Esophagus squamous epithelium (tissue), 5 donors: ENCODE results near the gene OR4E1. TPM values are rescaled to one million over a fixed set of nuclear protein-coding genes. Genes with fewer than 3 reads are reported as not detected.
"Not testable (repeated sequence)": the region's sequence is repeated elsewhere in the genome, so short reads cannot be mapped to it uniquely, and the experiment has no call there.

Source experiments
- DNase-seq: peaks from one replicate; lab custom pipeline; 2025; lab: John Stamatoyannopoulos, UW
- H3K27ac ChIP-seq, 4 donors: fragments of 200-600 bp; sonication (generic); one replicate each; pipeline ENCODE4 v1.5.1; 2016 to 2019; ENCODE audit warnings: mild to moderate bottlenecking in 1 of 4
- H3K27me3 ChIP-seq, 4 donors: fragments of 200-600 bp; sonication (generic); 1 replicate in 3 of 4; 2 replicates in 1 of 4; pipeline versions ENCODE4 v1.5.1 to v1.6.0; 2017 to 2021; ENCODE audit warnings: antibody characterized with exemption in 1 of 4
- H3K36me3 ChIP-seq, 3 donors: fragments of 200-600 bp; sonication (generic); one replicate each; pipeline ENCODE4 v1.5.1; 2016 to 2019
- H3K4me1 ChIP-seq, 3 donors: fragments of 200-600 bp; sonication (generic); one replicate each; pipeline ENCODE4 v1.5.1; 2017 to 2019
- H3K4me3 ChIP-seq, 4 donors: fragments of 200-600 bp; sonication (generic); 1 replicate in 3 of 4; 2 replicates in 1 of 4; pipeline ENCODE4 v1.5.1; 2016 to 2019; ENCODE audit warnings: mild to moderate bottlenecking in 2 of 4, moderate library complexity in 1 of 4
- H3K9me3 ChIP-seq, 3 donors: fragments of 200-600 bp; sonication (generic); one replicate each; pipeline ENCODE4 v1.5.1; 2016 to 2019
- CTCF ChIP-seq, 6 experiments: fragments of 450-650 bp in 4 of 6; fragments of 200-600 bp in 2 of 6; sonication (generic) in 2 of 6; IDR thresholded peaks; one replicate each; pipeline ENCODE4 v1.5.1; 2016 to 2019; ENCODE audit warnings: antibody characterized with exemption in 6 of 6, mild to moderate bottlenecking in 4 of 6, moderate library complexity in 4 of 6
- POLR2A ChIP-seq, 4 donors: fragments of 450-650 bp; IDR thresholded peaks; one replicate each; pipeline ENCODE4 v1.6.1; 2017; ENCODE audit warnings: antibody characterized with exemption in 4 of 4, mild to moderate bottlenecking in 4 of 4, moderate library complexity in 3 of 4
- WGBS, 2 donors: methylation state at CpG; one replicate each; pipeline ENCODE4 v1.1.5; 2018; 5-methylcytosine and 5-hydroxymethylcytosine counted together
- intact Hi-C: fragments of 100-400 bp; cut with DNase I; formaldehyde crosslinking; loops from one replicate; pipeline ENCODE4 v1.15.0; 2022
- small RNA-seq, 4 donors: library from RNA; depleted of rRNA; stranded (forward); fragments of <200 nt; gene quantifications; one replicate each; pipeline ENCODE3, GENCODE V24; 2016
- total RNA-seq, 4 donors: library from RNA; depleted of rRNA; stranded (reverse); fragments of >200 nt; gene quantifications; one replicate each; pipeline ENCODE4 v1.1.0, GENCODE V29; 2016
- donor health status: DM: yes; HTN: yes; CAD: no.

OR4E1 gene
- total RNA-seq, 4 donors from 2014 or later, result not detected

GRCh38 chr14:21631084-21631483 lies 42.5 kb downstream of the OR4E1 start:
- intact Hi-C loops, result no loop called here
- DNase-seq, result no peak
- 13 to 18% methylated on average over 3 of the region's 3 CpGs for WGBS, 2 donors

GRCh38 chr14:21630503-21630902 lies 43.1 kb downstream of the OR4E1 start:
- WGBS, 2 donors, result 90 to 96% methylated on average over 1 of the region's 1 CpG
- H3K4me3 ChIP-seq, H3K9me3 ChIP-seq, intact Hi-C loops, H3K36me3 ChIP-seq, DNase-seq, H3K27me3 ChIP-seq: not testable (repeated sequence)
- Histone ChIP-seq H3K27ac (peak overlapping the region in 2 of 4 donors; percentile 47 to 48), H3K4me1 (peaks cover 0 to 10% (median 0%) of the 10 kb centered on the region in 3 donors)

More at GRCh38 chr14:21631084-21631483, 42.5 kb downstream of the OR4E1 start:
- Histone ChIP-seq H3K4me3 (no peak overlapping the region), H3K9me3 (no peaks in the 10 kb centered on the region), H3K27me3 (no peaks in the 10 kb centered on the region), H3K4me1 (peaks cover 0 to 10% (median 0%) of the 10 kb centered on the region in 3 donors), H3K36me3 (no peaks in the 10 kb centered on the region), H3K27ac (peak overlapping the region in 2 of 4 donors; percentile 47 to 55)
- TF ChIP-seq POLR2A (IDR thresholded peaks at IDR 0.05) (no peak), CTCF (IDR thresholded peaks at IDR 0.05) (no peak)

- Histone ChIP-seq H3K9me3 (no peaks in the 10 kb centered on the region), H3K36me3 (no peaks in the 10 kb centered on the region), H3K27me3 (no peaks in the 10 kb centered on the region), H3K27ac (peak overlapping the region in 2 of 4 donors; percentile 38 to 61), H3K4me3 (no peak overlapping the region), H3K4me1 (peaks cover 0 to 9% (median 0%) of the 10 kb centered on the region in 3 donors)
- DNase-seq, result no peak
- TF ChIP-seq CTCF (IDR thresholded peaks at IDR 0.05), result no peak
- TF ChIP-seq POLR2A (IDR thresholded peaks at IDR 0.05), result no peak
- WGBS, 2 donors, result 56 to 58% methylated on average over 3 of the region's 3 CpGs
- intact Hi-C loops, result no loop called here
These were observed 47.0 kb downstream of the OR4E1 start for GRCh38 chr14:21626491-21627230.

Small RNA genes within 50 kb of the gene (small RNA-seq; reads per million reads assigned to genes)
- 0 reads per million in 4 donors for gene AC243972.3

Other genes with a start within 250 kb of the OR4E1 start
- gene CHD8, start 217.7 kb downstream of the OR4E1 start, total RNA-seq, result 10 to 100 TPM; 43.8 to 51.9 (median 47.6) TPM
- 10 to 100 TPM in 3 of 4 donors, 1 to 10 TPM in 1; 6.3 to 20.4 (median 11.4) TPM for gene RAB2B, start 196.9 kb downstream of the OR4E1 start, total RNA-seq
- 10 to 100 TPM; 36.2 to 51.3 (median 48.4) TPM for gene TOX4, start 196.6 kb downstream of the OR4E1 start, total RNA-seq
- gene METTL3, start 162.5 kb downstream of the OR4E1 start, total RNA-seq, result 10 to 100 TPM; 26.0 to 65.0 (median 33.7) TPM
- 1 to 10 TPM in 3 of 4 donors, under 1 TPM in 1; 0.83 to 5.1 (median 1.9) TPM for gene SALL2, start 147.5 kb downstream of the OR4E1 start, total RNA-seq
- not detected for gene OR10G3, start 93.7 kb downstream of the OR4E1 start, total RNA-seq
- not detected for gene OR10G2, start 38.9 kb downstream of the OR4E1 start, total RNA-seq
- gene OR4E2, start 20.0 kb downstream of the OR4E1 start, total RNA-seq, result not detected